ENCODE data around the gene RALGDS.

GRCh38 chr9:133088146-133088750 is 32.8 kb downstream of the RALGDS start:
- TF ChIP-seq CTCF (IDR thresholded peaks at IDR 0.05), result no peak
- no peak for TF ChIP-seq POLR2AphosphoS5 (IDR thresholded peaks at IDR 0.05; ENCODE audit: low read depth, low read length)
- no peak for TF ChIP-seq REST (IDR thresholded peaks at IDR 0.05; ENCODE audit: insufficient read depth in 1 of 2, low read depth in 2 of 2, low read length in 1 of 2)
- TF ChIP-seq SIN3A (IDR thresholded peaks at IDR 0.05; ENCODE audit: borderline replicate concordance, insufficient read depth, low read depth, low read length), result no peak
- no peak for TF ChIP-seq TCF7L2 (IDR thresholded peaks at IDR 0.05; ENCODE audit: low read depth, low read length)
